K562 (cell line): ENCODE data around the gene NDST4. TPM values are rescaled to one million over a fixed set of nuclear protein-coding genes. Genes with fewer than 3 reads are reported as not detected.

Experiments used
- C11orf30 ChIP-seq: fragments of 450-650 bp; IDR thresholded peaks from 2 replicates; pipeline ENCODE4 v1.6.1; 2016; ENCODE audit warnings: low read depth, mild to moderate bottlenecking
- CBX1 ChIP-seq: sonication (generic); IDR thresholded peaks from 2 replicates; pipeline ENCODE4 v1.6.1; 2016; ENCODE audit warnings: antibody characterized with exemption, low read depth, mild to moderate bottlenecking
- ERF ChIP-seq: fragments of 450-650 bp; formaldehyde crosslinking; IDR thresholded peaks from 2 replicates; pipeline ENCODE4 v1.4.0; 2020; ENCODE audit warnings: mild to moderate bottlenecking, mixed read lengths
- ESRRA ChIP-seq: fragments of 450-650 bp; IDR thresholded peaks from 2 replicates; pipeline ENCODE4 v1.6.1; 2014; ENCODE audit warnings: low read depth, mild to moderate bottlenecking, moderate library complexity, borderline replicate concordance
- FOXP1 ChIP-seq: sonication (generic); formaldehyde crosslinking; IDR thresholded peaks from 2 replicates; pipeline ENCODE4 v1.8.0; 2022; ENCODE audit warnings: mild to moderate bottlenecking, missing genetic modification reagents
- GTF2A2 ChIP-seq: IDR thresholded peaks from 2 replicates; pipeline ENCODE4 v1.6.1; 2016; ENCODE audit warnings: mild to moderate bottlenecking, missing genetic modification characterization, missing compliant biosample characterization
- HEY1 ChIP-seq: fragments of 250-450 bp; sonication (Bioruptor Pico); IDR thresholded peaks from 2 replicates; pipeline ENCODE4 v1.5.0; 2020; ENCODE audit warnings: mild to moderate bottlenecking, moderate library complexity, borderline replicate concordance
- MITF ChIP-seq: IDR thresholded peaks from 2 replicates; pipeline ENCODE4 v1.6.1; 2014; ENCODE audit warnings: antibody characterized with exemption
- NCOA1 ChIP-seq: fragments of 450-650 bp; IDR thresholded peaks from 2 replicates; pipeline ENCODE4 v1.6.1; 2016; ENCODE audit warnings: low read depth
- NR3C1 ChIP-seq: sonication (generic); formaldehyde crosslinking; IDR thresholded peaks from 2 replicates; pipeline ENCODE4 v1.8.1; 2022; ENCODE audit warnings: missing genetic modification reagents
- PCBP1 ChIP-seq: fragments of 200-400 bp; formaldehyde crosslinking; IDR thresholded peaks from 2 replicates; pipeline ENCODE4 v1.6.1; 2018; ENCODE audit warnings: mild to moderate bottlenecking, low read depth, low read length; ENCODE audit not compliant: poor library complexity, severe bottlenecking
- SMAD1 ChIP-seq: fragments of 150-350 bp; IDR thresholded peaks from 2 replicates; pipeline ENCODE4 v1.6.1; 2014; ENCODE audit warnings: low read length, low read depth; ENCODE audit not compliant: partially characterized antibody
- ZNF197 ChIP-seq: fragments of 200-800 bp; sonication (Bioruptor generic); IDR thresholded peaks from 2 replicates; pipeline ENCODE4 v1.6.1; 2016; ENCODE audit warnings: low read depth, missing genetic modification characterization, missing compliant biosample characterization
- ZNF217 ChIP-seq: sonication (generic); formaldehyde crosslinking; IDR thresholded peaks from 2 replicates; pipeline ENCODE4 v1.8.0; 2022; ENCODE audit warnings: mild to moderate bottlenecking, missing genetic modification reagents
- ZNF316 ChIP-seq: fragments of 450-650 bp; IDR thresholded peaks from 2 replicates; pipeline ENCODE4 v1.6.1; 2016
- polyA plus RNA-seq, 8 experiments: library from polyadenylated mRNA; depleted of rRNA in 4 of 8; stranded (reverse) in 5 of 8; unstranded in 3 of 8; fragments of >200 nt; fragmentation: Nextera tagmentation in 2 of 8; fragmentation: Illumina TruSeq in 1 of 8; extraction: Ambion mirVana in 2 of 8; extraction: Trizol in 1 of 8; gene quantifications; 2 replicates each; pipeline versions ENCODE4 v1.2.1 to v1.2.3, GENCODE V29; 2011 to 2014; ENCODE audit warnings: inconsistent platforms in 1 of 8, missing spikeins in 1 of 8
- total RNA-seq, 7 experiments: library from RNA; depleted of rRNA in 6 of 7; stranded (reverse); fragments of >200 nt in 6 of 7; fragmentation: Illumina TruSeq in 2 of 7; extraction: Trizol in 2 of 7; gene quantifications; 2 replicates each; pipeline versions ENCODE4 v1.2.1 to v1.2.3, GENCODE V29; 2011 to 2021; ENCODE audit warnings: low replicate concordance in 1 of 7

NDST4 gene
- total and polyA plus RNA-seq, 9 of the 15 experiments (the other 6 are each of a cell fraction or from before 2014, with no cell fraction given), result not detected

- TF ChIP-seq ESRRA (no peak), C11orf30 (no peak), ERF (no peak), NCOA1 (no peak), HEY1 (no peak), CBX1 (no peak), GTF2A2 (tag) (no peak), ZNF197 (CRISPR knock-in tag) (no peak), PCBP1 (no peak), ZNF217 (CRISPR knock-in tag) (no peak), MITF (no peak), ZNF316 (no peak), FOXP1 (CRISPR knock-in tag) (no peak), NR3C1 (no peak), SMAD1 (no peak)
- TF ChIP-seq, all 486 proteins: peak for 0
These were observed 249.4 kb downstream of the NDST4 start (continued) for GRCh38 chr4:114864060-114864459.
